IPS-18c (cell line): ENCODE measurements around the gene FOXO6.
"Not testable (repeated sequence)": the region's sequence is repeated elsewhere in the genome, so short reads cannot be mapped to it uniquely, and the experiment has no call there.

ENCODE experiments used
- H3K4me3 ChIP-seq: 2 replicates; pipeline ENCODE4 v1.7.0; 2013; ENCODE audit warnings: low read depth, mild to moderate bottlenecking, low read length, moderate library complexity; ENCODE audit not compliant: insufficient read depth
- H3K9me3 ChIP-seq: one replicate; pipeline ENCODE4 v1.6.1; 2013; ENCODE audit warnings: mild to moderate bottlenecking, low read length, moderate library complexity; ENCODE audit not compliant: control insufficient read depth, insufficient read depth

The FOXO6 gene

GRCh38 chr1:41327383-41327999, 33.7 kb upstream of the FOXO6 start:
- H3K4me3 ChIP-seq, result no peak overlapping the region
- no peaks in the 10 kb centered on the region for H3K9me3 ChIP-seq

GRCh38 chr1:41328001-41328615, 33.1 kb upstream of the FOXO6 start:
- no peak overlapping the region for H3K4me3 ChIP-seq
- no peaks in the 10 kb centered on the region for H3K9me3 ChIP-seq

DNA sequence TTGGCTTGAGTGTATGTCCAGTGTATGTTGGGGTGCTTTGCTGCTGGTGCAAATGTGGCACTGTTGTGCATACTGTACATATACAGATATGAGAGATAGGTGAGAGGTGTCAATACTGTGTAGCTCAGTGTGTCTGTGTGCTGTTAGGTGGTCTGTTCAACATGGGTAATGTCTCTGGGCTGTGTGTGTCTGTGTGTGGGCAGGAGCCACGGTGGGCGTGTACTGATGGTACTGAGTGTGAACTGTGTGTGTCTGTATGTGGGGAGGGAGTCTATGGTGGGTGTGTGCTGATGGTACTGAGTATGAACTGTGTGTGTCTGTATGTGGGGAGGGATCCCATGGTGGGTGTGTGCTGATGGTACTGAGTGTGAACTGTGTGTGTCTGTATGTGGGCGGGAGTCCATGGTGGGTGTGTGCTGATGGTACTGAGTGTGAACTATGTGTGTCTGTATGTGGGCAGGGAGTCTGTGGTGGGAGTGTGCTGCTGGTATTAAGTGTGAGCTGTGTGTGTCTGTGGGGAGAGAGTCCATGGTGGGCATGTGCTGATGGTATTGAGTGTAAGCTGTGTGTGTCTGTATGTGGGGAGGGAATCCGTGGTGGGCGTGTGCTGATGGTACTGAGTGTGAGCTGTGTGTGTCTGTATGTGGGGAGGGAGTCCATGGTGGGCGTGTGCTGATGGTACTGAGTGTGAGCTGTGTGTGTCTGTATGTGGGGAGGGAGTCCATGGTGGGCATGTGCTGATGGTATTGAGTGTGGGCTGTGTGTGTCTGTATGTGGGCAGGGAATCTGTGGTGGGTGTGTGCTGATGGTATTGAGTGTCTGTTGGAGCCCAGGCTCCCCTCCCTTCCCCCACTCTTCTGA, 32.2 kb upstream of the FOXO6 start:
- H3K9me3 ChIP-seq, result no peaks in the 10 kb centered on the region
- H3K4me3 ChIP-seq, result no peak overlapping the region

DNA sequence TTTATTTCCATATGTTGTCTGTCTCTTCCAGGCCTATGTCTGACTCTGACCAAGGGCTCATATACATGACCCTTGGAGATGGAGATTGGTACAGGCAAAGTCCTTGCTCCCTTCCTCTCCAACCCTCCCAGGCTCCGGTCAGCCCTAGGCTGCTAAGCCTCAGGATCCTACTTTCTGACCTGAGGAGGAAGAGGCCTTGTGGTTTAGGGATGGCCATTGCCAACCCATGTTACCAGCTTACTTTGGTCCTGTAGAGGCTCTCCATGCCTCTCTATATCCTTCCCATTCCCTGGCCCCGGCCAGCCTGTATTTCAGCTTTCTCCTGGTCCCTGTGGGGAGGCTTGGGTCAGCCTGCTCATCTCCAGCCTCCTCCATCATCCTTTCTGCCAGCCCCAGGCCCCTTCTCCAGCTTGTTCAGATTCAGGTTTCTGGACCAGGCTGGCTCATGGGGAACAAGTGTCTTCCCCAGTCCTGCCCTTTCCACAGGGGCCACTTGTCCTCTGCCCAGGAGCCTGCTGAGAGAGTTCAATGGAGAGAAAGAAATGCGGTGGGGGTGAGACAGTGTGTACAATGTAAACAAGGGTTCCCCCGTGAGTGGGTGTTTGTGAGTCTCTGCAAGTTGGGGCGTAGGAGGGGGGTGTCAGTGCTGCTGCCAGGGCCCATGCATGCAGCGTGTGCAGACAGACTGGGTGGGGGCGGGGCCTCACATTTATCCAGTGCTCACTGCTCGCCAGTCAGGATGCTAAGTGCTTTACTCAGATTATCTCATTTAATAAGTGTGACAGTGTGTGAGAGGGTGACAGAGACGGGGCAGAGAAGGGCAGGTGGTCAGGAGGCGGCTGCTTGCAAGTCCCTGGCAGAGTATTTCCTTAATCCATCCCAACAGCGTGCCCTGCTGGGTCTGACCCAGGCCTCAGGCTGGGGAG, 31.3 kb upstream of the FOXO6 start:
- Histone ChIP-seq H3K4me3 (no peak overlapping the region), H3K9me3 (no peaks in the 10 kb centered on the region)

GRCh38 chr1:41330588-41331545, 30.4 kb upstream of the FOXO6 start:
- no peak overlapping the region for H3K4me3 ChIP-seq
- H3K9me3 ChIP-seq, result no peaks in the 10 kb centered on the region

DNA sequence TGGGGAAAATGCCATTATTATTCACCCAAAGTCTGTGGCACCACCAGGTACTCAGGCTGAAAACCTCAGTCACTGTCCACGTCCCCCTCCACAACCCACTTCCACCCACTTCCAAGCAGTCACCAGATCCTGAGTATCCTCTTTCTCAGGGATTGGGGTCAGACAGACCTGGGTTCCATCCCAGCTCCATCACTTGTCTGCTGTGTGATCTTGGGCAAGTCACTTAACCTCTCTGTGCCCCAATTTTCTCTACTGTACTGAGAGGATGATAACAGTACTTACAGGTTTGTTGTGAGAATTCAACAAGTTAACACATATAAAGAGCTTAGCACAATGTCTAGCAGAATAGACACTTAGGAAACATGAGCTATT, 29.7 kb upstream of the FOXO6 start:
- no peaks in the 10 kb centered on the region for H3K9me3 ChIP-seq
- no peak overlapping the region for H3K4me3 ChIP-seq

GRCh38 chr1:41332161-41332560, 29.1 kb upstream of the FOXO6 start:
- H3K9me3 ChIP-seq, H3K4me3 ChIP-seq: not testable (repeated sequence)

DNA sequence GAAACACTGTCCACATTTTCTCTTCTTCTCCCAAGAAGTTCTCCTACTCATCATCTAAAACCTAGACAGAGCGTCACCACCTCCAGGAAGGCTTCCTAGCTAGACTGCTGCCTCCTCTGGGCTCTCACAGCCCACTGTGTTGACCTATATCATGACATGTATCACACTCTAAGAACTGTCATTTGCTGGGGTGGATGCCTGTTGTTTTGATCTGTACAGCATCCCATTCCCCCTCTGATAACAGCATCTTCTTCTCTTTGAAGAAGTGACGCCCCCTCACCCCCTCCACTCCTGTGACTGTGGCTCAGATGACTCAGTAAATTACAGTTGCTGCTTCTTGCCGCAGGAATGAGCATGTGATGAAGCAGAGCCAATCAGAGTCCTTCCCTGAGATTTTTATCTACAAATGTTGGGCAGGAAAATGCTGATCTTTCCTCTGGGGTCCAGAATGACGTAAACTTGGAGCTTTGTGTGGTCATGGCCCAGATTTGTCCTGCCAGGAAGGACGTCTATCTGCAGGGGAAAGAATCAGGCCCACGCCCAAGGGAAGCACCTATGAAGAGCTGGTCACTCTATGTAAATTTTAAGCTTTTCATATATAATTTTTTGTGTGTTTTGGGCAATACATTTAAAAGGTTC, 28.0 kb upstream of the FOXO6 start:
- Histone ChIP-seq H3K4me3 (no peak overlapping the region), H3K9me3 (no peaks in the 10 kb centered on the region)

DNA sequence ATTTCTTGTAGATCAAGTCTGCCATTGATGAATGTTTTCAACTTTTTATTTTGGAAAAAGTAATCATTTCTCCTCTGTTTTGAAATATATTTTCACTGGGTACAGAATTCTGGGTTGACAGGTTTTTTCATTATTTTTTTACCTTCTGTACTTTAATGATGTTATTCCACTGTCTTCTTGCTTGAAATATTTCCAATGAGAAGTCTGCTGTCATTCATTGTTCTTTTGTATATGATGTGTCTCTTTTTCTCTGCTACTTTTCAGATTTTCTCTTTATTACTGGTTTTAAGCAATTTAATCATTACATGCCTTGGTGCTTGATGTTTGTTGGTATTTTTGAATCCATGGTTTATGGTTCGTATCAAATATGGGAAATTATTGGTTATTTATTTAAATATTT, 22.4 kb upstream of the FOXO6 start:
- H3K4me3 ChIP-seq, result no peak overlapping the region
- no peaks in the 10 kb centered on the region for H3K9me3 ChIP-seq

DNA sequence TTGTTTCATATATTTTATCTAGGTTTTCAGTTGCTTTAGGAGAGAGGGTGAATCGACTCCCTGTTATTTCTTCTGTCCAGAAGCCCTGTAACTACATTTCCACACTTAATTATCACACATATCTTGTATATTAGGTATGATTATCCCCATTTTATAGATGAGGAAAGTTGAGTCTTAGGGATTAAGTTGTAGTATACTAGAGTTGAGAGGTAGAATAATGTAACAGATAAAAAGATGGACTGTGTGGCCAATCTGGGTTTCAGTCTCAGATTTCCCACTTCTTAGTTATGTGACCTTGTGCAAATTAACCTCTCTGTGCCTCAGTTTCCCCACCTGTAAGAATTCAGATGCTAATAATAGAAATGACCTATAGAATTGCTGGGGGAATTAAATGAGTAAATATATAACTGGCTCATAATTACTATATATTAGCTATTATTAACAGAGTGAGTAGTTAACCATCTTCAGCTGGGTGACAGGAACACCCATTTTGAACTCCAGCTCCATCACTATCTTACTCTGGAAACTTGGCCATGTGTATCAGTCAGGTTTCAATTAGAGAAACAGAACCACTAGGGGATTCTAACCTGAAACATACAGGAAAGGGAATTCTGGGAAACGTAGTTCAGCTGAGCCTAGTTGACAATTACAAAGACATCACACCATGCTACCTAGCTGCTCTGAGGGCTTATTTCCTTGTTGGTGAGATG, 20.4 kb upstream of the FOXO6 start:
- H3K9me3 ChIP-seq, result no peaks in the 10 kb centered on the region
- H3K4me3 ChIP-seq, result no peak overlapping the region

- Histone ChIP-seq H3K4me3 (no peak overlapping the region), H3K9me3 (no peaks in the 10 kb centered on the region)
These were observed 19.9 kb upstream of the FOXO6 start for GRCh38 chr1:41341365-41341683.

DNA sequence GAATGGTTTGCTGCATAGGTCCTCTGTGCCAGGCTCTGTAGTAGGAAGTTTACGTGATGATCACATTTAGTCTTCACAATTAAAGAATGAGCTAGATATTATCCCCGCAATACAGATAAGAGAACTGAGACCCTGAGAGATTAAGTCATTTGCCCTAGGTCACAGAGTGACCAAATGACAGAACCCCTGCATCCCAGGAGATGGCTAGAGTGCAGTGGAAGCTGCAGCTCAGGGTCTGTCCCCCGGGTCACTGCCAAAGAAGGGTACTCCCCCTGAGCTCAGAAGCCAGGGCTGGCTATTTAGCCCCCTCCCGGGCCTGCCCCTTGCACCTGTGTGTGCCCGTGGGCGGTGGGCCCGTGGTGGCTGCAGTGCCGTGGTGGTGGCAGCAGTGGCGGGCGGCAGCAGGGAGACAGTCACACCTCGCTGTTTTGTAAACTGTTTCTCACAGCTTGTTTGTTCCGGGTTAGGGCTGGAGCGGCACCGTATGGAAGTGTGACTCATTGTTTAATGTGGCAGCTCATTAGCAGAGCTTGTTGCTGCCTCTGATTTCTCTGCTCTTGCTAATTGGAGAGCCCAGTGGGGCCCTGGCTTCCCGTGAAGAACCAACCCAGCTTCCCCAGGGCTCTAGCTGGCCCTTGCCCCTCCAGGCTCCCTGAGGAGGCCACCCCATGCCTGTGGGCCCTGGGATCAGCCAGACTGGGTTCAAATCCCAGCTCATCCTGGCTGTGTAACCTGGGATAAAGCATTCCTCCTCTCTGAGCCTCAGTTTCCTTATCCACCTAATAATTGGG, 19.3 kb upstream of the FOXO6 start:
- Histone ChIP-seq H3K4me3 (no peak overlapping the region), H3K9me3 (no peaks in the 10 kb centered on the region)

- Histone ChIP-seq H3K4me3 (no peak overlapping the region), H3K9me3 (no peaks in the 10 kb centered on the region)
These were observed 18.4 kb upstream of the FOXO6 start for GRCh38 chr1:41342774-41343355.

- no peak overlapping the region for H3K4me3 ChIP-seq
- H3K9me3 ChIP-seq, result no peaks in the 10 kb centered on the region
These were observed 17.2 kb upstream of the FOXO6 start for GRCh38 chr1:41343790-41344699.
